HG03469 (cell line): ENCODE measurements around the gene OTOP3.
"Not testable (repeated sequence)": the region's sequence is repeated elsewhere in the genome, so short reads cannot be mapped to it uniquely, and the experiment has no call there.

ENCODE experiments used
- ATAC-seq: cut with Tn5 transposase; IDR thresholded peaks from one replicate; pipeline ENCODE4 v1.9.1; 2021; ENCODE audit warnings: mild to moderate bottlenecking, moderate library complexity, moderate number of reproducible peaks; ENCODE audit not compliant: unreplicated experiment

OTOP3 gene

DNA sequence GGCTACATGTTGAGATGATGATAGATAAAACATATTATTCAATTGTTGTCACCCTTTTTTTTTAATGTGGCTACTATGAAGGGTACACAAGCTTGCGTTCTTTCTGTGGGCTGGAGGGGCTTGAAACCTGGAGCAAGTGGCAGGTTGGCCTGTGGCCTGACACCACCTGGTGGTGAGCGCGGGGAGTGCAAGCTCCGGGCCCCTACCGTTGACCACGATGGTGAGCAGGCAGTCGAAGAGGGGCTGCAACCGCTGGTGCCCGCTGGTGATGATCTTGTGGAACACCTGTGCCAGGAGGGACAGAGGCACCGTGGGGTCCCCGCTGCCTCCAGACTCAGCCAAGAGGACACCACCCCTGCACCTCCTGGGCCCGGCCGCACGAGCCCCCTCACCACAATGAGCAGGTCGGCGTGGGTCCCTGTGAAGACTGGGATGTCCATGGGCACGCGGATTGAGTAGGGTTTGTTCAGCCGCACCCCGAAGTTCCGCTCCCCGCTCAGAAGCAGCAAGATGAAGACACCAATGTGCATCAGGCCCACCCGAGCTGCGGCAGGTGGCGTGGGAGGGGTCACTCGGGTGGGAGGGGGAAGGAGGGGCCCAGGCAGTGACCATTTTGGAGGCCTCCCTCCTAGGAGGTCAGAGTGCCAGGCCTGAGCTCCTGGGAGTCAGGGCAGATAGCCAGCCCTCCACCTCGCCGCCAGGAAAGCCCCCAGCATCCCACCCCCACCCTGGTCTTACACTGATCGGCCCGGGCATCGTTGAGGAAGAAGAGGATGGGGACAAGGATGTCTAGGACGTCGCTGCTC is 22.4 kb downstream of the OTOP3 start:
- no peak for ATAC-seq

DNA sequence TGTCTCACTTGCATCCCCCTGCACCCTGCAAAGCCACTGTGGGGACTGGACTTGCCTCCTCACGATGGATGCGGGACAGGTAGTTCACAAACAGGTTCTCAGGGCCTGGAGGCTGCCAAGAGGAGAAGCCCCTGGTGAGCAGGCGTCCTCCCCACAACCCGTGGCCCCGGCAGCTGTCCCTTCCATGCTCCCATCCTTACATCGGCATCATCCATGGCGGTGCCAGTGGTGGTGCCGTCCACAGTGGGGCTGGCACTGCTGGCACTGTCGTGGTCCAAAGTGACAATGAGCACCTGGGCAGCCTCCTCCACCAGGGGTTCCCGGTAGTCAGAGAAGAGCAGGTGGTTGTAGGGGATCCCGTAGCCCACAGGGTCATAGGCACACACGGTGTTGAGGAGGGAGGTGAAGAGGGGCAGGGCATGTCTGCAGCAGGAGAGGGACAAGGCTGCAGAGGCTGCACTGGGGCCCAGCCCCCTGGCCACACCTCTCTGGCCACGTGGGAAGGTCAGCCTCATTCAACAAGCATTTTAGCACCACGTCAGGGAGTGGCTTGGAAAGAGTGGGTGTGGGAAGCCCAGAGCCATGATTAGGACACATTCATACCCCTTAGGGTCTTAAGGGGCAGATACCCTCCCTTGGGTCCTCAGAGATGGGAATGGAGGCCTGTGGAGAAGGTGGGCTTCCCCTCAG is 24.3 kb downstream of the OTOP3 start:
- no peak for ATAC-seq

GRCh38 chr17:74960570-74961342 is 25.1 kb downstream of the OTOP3 start:
- no peak for ATAC-seq

DNA sequence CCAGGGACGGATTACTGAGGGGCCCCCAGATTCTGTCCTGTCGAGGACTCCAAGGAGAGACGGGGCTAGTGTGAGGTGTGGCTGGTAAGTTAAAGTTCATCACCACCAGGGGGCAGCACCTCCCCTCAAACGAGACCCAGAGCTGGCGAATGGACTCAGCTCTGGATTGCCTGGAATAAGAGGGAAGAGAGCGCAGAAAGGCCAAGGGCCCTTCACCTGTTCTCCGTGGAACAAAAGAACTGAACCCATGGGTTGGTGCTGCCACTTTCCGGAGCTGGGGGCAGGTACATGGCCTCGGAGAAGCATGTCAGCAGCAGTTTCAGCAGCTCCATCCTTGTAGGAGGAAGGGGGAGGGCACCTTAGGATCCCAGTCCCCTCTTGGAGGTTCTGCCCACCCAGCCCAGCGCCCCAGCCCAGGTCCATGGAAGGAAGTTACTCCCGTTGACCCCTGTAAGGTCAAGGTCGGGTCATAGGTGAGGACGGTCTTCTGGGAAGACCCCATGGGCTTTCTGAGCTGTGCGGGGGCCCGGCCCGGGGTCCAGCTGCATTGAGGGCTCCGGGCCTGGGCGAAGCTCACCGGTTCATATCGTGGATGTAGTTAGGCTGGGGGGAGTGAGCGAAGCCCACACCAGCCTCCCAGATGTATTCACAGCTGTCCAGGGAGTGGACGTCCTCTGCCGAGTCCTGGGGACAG is 26.1 kb downstream of the OTOP3 start:
- ATAC-seq, result no peak

- no peak for ATAC-seq
Measured at GRCh38 chr17:74962622-74963394, 27.1 kb downstream of the OTOP3 start.

DNA sequence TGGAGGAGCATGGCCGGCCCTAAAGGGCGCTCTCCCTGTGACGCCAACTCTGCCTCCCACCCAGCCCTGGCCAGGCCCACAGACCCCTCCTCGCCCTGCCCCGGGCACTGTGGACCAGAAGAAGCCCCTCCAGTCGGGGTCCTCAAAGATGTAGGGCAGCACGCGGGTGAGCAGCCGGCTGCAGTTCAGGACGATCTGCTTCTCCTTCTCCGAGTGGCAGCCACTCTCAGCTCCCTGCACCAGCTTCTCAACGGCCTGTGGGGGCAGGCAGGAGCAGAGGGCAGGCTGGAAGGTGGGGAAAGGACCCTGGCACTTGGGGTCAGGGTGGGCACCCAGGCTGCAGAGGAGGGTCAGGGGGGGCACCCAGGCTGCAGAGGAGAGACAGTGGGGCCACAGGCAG is 28.0 kb downstream of the OTOP3 start:
- no peak for ATAC-seq

GRCh38 chr17:74964246-74964761 is 28.6 kb downstream of the OTOP3 start:
- ATAC-seq, result no peak

DNA sequence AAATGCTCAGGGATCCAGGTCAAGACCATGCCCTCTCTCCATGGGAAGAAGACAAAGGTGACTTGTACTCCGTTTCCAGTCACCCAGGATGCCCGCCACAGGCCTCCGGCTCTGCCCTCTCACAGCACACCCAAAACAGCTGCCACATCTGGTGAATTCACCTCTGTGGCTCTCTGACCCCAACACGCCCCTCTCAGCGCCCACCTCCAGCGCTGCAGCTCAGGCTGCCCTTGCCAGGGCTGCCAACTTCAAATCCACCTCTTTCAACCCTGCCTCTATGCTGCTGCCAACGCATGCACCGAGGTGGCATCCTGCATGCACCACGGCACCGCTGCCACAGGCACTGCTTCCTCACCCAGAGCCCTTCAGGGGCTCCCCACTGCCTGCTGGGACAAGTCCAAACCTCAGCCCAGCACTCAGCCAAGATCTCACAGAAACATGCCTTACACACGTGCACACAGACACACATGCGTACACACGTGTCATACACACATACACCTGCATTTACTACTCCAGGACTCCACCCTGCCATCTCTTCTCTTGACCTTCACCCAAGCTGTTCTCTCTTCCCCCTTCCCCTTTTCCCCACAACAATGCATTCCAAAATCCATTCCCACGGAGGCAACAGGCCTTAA is 29.4 kb downstream of the OTOP3 start:
- ATAC-seq, result no peak

- ATAC-seq, result no peak
Measured at GRCh38 chr17:74968361-74968780, 32.7 kb downstream of the OTOP3 start.

GRCh38 chr17:74969501-74969900 is 33.8 kb downstream of the OTOP3 start:
- ATAC-seq, result not testable (repeated sequence)

- ATAC-seq, result no peak
Measured at GRCh38 chr17:74970395-74970794, 34.7 kb downstream of the OTOP3 start.

- ATAC-seq, result no peak
Measured at GRCh38 chr17:74971069-74971841, 35.6 kb downstream of the OTOP3 start.

DNA sequence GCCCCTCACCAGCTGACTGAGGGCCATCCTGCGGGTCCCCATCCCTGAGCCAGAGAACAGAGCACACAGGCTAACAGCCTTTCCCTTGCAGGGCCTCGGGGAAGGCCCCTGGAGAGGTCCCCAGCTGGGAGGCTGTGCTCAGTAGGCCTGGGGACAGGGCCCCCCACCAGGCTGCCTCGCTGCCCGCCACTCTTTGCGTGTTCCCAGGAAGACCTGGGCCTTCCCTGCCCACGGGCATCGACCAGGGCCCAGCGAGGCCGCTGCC is 36.1 kb downstream of the OTOP3 start:
- no peak for ATAC-seq

DNA sequence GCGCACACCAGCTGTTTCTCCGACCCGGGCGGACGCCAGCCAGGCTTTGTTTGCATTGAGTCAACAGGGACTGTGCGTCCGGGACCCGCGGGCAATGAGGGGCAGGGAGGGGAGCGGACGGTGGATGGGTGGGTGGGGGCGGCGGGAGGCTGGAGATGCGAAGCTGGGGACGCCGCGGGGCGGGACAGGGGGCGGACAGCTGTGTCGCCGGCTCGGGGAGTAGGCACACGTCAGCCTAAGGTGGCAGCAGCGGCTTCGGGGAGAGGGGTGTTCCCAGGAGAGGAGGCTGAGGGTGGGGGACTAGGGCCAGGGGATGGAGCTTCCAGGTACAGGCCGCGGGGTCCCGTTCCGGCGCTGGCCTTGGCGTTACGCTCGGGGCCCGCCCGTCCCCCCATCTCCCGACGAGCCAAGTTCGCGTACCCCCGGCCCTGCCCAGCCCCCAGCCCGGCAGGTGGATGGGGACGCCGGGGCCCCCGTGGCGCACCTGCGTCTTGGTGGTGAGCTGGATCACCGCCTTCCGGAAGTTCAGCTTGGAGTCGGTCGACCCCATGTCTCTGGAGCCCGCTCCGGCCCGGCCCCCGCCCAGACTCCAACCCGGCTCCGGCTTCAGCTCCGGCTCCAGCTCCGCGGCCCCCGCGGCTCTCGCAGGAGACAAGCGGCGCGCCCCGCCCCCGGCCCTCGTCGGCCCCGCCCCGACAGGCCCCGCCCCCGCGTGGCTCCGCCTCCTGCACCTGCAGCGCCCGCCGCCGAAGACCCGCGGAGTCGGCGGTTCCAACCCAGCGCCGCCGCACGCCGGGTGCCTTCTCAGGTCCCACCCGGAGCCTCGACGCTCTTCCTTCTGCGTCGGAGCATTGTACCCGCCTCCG is 36.6 kb downstream of the OTOP3 start, which contains the start of gene HID1:
HID1 (minus strand) TSS at position 653 of the 866 bp plus-strand sequence; CDS start at position 550, 103 bp downstream.
- no peak for ATAC-seq

DNA sequence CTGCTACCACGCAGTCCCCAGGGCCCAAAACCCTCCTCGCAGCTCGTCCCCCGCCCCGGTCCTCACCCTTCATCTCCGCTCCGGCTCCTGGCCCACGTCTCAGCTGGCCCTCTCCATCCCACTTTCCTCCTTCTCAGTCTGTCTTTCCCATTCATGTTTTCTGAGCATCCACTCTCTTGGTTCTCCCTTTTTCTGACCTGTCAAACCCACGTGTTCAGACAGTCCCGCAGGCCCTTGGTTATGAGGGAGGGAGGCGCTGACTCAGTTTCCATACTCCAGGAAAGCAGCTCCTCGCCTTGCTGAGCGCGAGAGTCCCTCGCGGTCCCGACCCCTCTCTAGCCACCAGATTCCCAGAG is 37.3 kb downstream of the OTOP3 start:
- no peak for ATAC-seq

GRCh38 chr17:74975943-74976342 is 40.2 kb downstream of the OTOP3 start:
- ATAC-seq, result no peak

- ATAC-seq, result no peak
Measured at GRCh38 chr17:74977802-74978201, 42.1 kb downstream of the OTOP3 start.

GRCh38 chr17:74978240-74978639 is 42.5 kb downstream of the OTOP3 start:
- no peak for ATAC-seq
